HG02642 (cell line): ENCODE measurements around the gene SNRPE.
A peak's percentile ranks its signal among the peaks of the same experiment; 100 is the strongest.
"Not testable (repeated sequence)": the region's sequence is repeated elsewhere in the genome, so short reads cannot be mapped to it uniquely, and the experiment has no call there.

Experiments
- ATAC-seq: cut with Tn5 transposase; IDR thresholded peaks from one replicate; pipeline ENCODE4 v1.9.1; 2021; ENCODE audit warnings: mild to moderate bottlenecking; ENCODE audit not compliant: unreplicated experiment, poor library complexity

The SNRPE gene

GRCh38 chr1:203861379-203862184 lies at the start of gene SNRPE:
SNRPE (plus strand) TSS chr1:203861599; CDS start chr1:203861660, 61 bp downstream.
- ATAC-seq = peak; percentile 96

- no peak for ATAC-seq
Observed at GRCh38 chr1:203813581-203814341, 47.6 kb upstream of the SNRPE start.

GRCh38 chr1:203818399-203818798 lies 43.0 kb upstream of the SNRPE start:
- no peak for ATAC-seq

GRCh38 chr1:203823306-203823705 lies 38.1 kb upstream of the SNRPE start:
- ATAC-seq = no peak

- no peak for ATAC-seq
Observed at GRCh38 chr1:203826175-203826574, 35.2 kb upstream of the SNRPE start.

- no peak for ATAC-seq
Observed at GRCh38 chr1:203828002-203828401, 33.4 kb upstream of the SNRPE start.

GRCh38 chr1:203828503-203828902 lies 32.9 kb upstream of the SNRPE start:
- ATAC-seq = no peak

GRCh38 chr1:203829247-203829646 lies 32.2 kb upstream of the SNRPE start:
- not testable (repeated sequence) for ATAC-seq

GRCh38 chr1:203835476-203835875 lies 25.9 kb upstream of the SNRPE start:
- no peak for ATAC-seq

- no peak for ATAC-seq
Observed at GRCh38 chr1:203839081-203839480, 22.3 kb upstream of the SNRPE start.

- no peak for ATAC-seq
Observed at GRCh38 chr1:203840208-203840808, 21.1 kb upstream of the SNRPE start.

GRCh38 chr1:203842559-203842876 lies 18.9 kb upstream of the SNRPE start:
- no peak for ATAC-seq

GRCh38 chr1:203843435-203843834 lies 18.0 kb upstream of the SNRPE start:
- ATAC-seq = no peak

- not testable (repeated sequence) for ATAC-seq
Observed at GRCh38 chr1:203853112-203853511, 8.3 kb upstream of the SNRPE start.

GRCh38 chr1:203858055-203858454 lies 3.3 kb upstream of the SNRPE start:
- no peak for ATAC-seq

- ATAC-seq = no peak
Observed at GRCh38 chr1:203858975-203859374, 2.4 kb upstream of the SNRPE start.

GRCh38 chr1:203860396-203861025 lies 888 bp upstream of the SNRPE start:
- ATAC-seq = no peak

GRCh38 chr1:203867802-203868201 lies 6.4 kb downstream of the SNRPE start:
- no peak for ATAC-seq

GRCh38 chr1:203870245-203870644 lies 8.8 kb downstream of the SNRPE start:
- ATAC-seq = no peak

GRCh38 chr1:203871114-203871880 lies 9.9 kb downstream of the SNRPE start:
- no peak for ATAC-seq
